SK-N-MC (cell line): ENCODE results near the gene TPX2.

Experiments used
- EZH2 ChIP-seq: fragments of 200-600 bp; sonication (generic); IDR thresholded peaks from one replicate; pipeline ENCODE4 v1.6.1; 2017; ENCODE audit warnings: antibody characterized with exemption
- FOXP2 ChIP-seq: optimal IDR thresholded peaks from 2 replicates; pipeline ENCODE3; 2011; ENCODE audit warnings: mild to moderate bottlenecking, moderate library complexity; ENCODE audit not compliant: insufficient read depth; ENCODE audit errors: extremely low read length, control extremely low read depth
- POLR2AphosphoS5 ChIP-seq: IDR thresholded peaks from 2 replicates; pipeline ENCODE4 v1.6.1; 2012; ENCODE audit warnings: mild to moderate bottlenecking, low read depth, low read length, borderline replicate concordance

DNA sequence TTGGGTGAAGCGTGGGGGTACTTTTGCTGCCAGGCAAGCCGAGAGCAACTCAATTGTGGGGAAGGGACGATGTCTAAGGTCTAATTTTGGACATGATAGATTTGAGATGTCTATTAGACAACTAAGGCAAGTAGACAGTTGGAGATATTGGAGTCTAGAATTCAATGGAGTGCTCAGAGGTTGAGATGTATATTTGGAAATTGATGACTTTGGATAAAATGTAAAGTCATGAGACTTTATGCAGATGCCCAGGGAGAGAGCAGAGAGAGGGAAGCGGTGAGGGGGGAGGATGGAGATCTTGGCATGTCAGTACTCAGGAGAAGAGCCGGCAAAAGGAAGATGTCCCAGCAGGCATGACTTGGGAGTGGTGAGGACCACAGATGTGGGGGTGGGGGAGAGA is 87.0 kb downstream of the TPX2 start:
- no peak for TF ChIP-seq POLR2AphosphoS5
- no peak for TF ChIP-seq EZH2
- no peak for TF ChIP-seq FOXP2
